ENCODE results near the gene SPIRE2. TPM values are rescaled to one million over a fixed set of nuclear protein-coding genes. Genes with fewer than 3 reads are reported as not detected.

Gene SPIRE2
- total and polyA plus RNA-seq, 2 of the 4 experiments (the other 2 are of a cell fraction), result 0.72 to 1.9 TPM

GRCh38 chr16:89883346-89884040 is 55.2 kb downstream of the SPIRE2 start:
- Histone ChIP-seq H4K91ac (ENCODE audit: insufficient read depth, low read depth, low read length) (no peak overlapping the region), H4K5ac (ENCODE audit: low read depth, low read length) (no peak overlapping the region), H3K27ac (ENCODE audit: insufficient read depth, low read length) (no peak overlapping the region), H3K23ac (ENCODE audit: low read depth, low read length) (no peak overlapping the region), H3K14ac (replicated peaks; ENCODE audit: low read depth, low read length) (no peak overlapping the region), H2BK5ac (ENCODE audit: low read depth, low read length, poor library complexity, severe bottlenecking) (peak overlapping the region; percentile 17), H3K27me3 (ENCODE audit: control insufficient read depth, insufficient read depth, low read length) (no peaks in the 10 kb centered on the region), H3K79me1 (ENCODE audit: low read depth in 1 of 2, low read length in 2 of 2) (peaks cover 34 to 57% of the 10 kb centered on the region in 2 experiments), H2BK120ac (ENCODE audit: low read depth, low read length) (no peak overlapping the region), H4K8ac (ENCODE audit: low read depth in 2 of 2, low read length in 2 of 2) (no peak overlapping the region), H2BK15ac (ENCODE audit: low read depth, low read length) (no peak overlapping the region), H2AK5ac (ENCODE audit: low read depth, low read length) (0 out of 2 replicates have a peak overlapping the region, but pooled peaks have one; percentile 7), H2AFZ (replicated peaks; ENCODE audit: low read length, poor library complexity) (no peak overlapping the region), H2AK9ac (replicated peaks; ENCODE audit: low read depth, low read length, poor library complexity) (peak overlapping the region; percentile 34), H3K56ac (ENCODE audit: extremely low read depth, insufficient read depth, low read length) (no peak overlapping the region), H3K4me3 (ENCODE audit: insufficient read depth, low read depth, low read length) (no peak overlapping the region), H4K20me1 (ENCODE audit: insufficient read depth, low read length) (peaks cover 70% of the 10 kb centered on the region), H3K18ac (ENCODE audit: low read depth, low read length) (no peak overlapping the region), H3K4me1 (ENCODE audit: control insufficient read depth, insufficient read depth, low read length) (peaks cover 2% of the 10 kb centered on the region; the same call in 1 of the 2 replicates), H3K36me3 (ENCODE audit: control insufficient read depth, insufficient read depth, low read length) (peaks cover 66% of the 10 kb centered on the region), H2BK20ac (ENCODE audit: low read depth, low read length) (no peak overlapping the region), H3K4me2 (ENCODE audit: low read depth, low read length) (no peak overlapping the region), H3K4ac (ENCODE audit: low read depth, low read length) (no peak overlapping the region; the same call in 1 of the 2 replicates), H3K9me1 (ENCODE audit: insufficient read depth, low read length) (peaks cover 12% of the 10 kb centered on the region; the same call in 1 of the 2 replicates), H3K9ac (ENCODE audit: low read depth, low read length) (no peak overlapping the region), H3K9me3 (ENCODE audit: control insufficient read depth, insufficient read depth, low read length) (no peaks in the 10 kb centered on the region)
- in situ Hi-C loops (cut with MboI; ENCODE audit: low sequenced_read_pairs), result no loop called here
- WGBS, 2 experiments (ENCODE audit: extremely low coverage in 2 of 2, insufficient read length in 1 of 2), result 87% methylated on average over 10 of the region's 28 CpGs; no CpG with 5 or more reads in 1 of the 2 experiments
- CTCF ChIA-PET, result no interaction called here
- POLR2A ChIA-PET (ENCODE audit: unreplicated experiment), result no interaction called here
- dilution Hi-C loops (cut with HindIII; ENCODE audit: low sequenced_read_pairs, unreplicated experiment), result no loop called here
- DNase-seq (no peak), ATAC-seq (ENCODE audit: low read depth) (no peak; the same call in 1 of the 2 replicates)
- BruUV-seq (replicated peaks), result no TSS peak
- intact Hi-C loops (cut with micrococcal nuclease), result no loop called here
- no peak for TF ChIP-seq NFE2L2 (IDR thresholded peaks at IDR 0.05; ENCODE audit: low read depth, low read length)
- TF ChIP-seq ELK1 (IDR thresholded peaks at IDR 0.05; ENCODE audit: borderline replicate concordance, low read depth, low read length), result no peak

All from IMR-90 (cell line).